NCI-H748 (cell line): ENCODE measurements around the gene KBTBD2.
A peak's percentile ranks its signal among the peaks of the same experiment; 100 is the strongest.
"Not testable (repeated sequence)": the region's sequence is repeated elsewhere in the genome, so short reads cannot be mapped to it uniquely, and the experiment has no call there.

Experiments used
- DNase-seq: peaks from one replicate; lab custom pipeline; 2025; ENCODE audit not compliant: unreplicated experiment; lab: John Stamatoyannopoulos, UW

The KBTBD2 gene

DNA sequence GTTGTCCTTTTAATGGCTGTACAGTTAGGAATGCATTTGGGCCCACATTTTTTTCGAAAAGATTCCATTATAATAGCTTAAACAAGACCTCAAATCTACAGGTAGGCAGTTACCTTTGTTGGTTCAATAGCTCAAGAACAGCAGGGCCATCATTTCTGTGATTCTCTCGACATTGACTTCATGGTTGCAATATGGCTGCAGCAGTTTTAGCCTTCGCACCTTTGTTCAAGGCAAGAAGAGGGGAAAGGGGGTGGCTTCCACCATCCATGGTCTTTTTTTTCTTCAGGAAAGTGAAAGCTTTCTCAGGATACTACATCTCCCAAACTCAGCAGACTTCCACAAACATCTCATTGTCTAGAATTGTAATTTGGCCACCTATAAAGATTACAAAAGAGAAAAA is 2.2 kb upstream of the KBTBD2 start:
- DNase-seq, result no peak

DNA sequence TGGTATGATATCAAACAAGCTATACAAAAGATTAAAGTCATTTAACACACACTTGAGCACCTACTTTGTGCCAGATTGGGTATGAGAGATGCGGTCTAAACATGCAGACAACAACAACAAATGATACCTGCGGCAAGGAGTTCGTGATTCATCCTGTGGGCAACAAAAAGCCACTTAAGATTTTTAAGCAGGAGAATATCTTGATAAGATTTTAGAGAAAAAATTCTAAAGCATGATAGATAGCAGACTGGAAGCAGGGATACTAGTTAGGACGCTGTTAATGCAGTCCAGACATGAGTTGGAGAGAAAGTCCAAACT is 1.6 kb upstream of the KBTBD2 start:
- DNase-seq, result no peak

DNA sequence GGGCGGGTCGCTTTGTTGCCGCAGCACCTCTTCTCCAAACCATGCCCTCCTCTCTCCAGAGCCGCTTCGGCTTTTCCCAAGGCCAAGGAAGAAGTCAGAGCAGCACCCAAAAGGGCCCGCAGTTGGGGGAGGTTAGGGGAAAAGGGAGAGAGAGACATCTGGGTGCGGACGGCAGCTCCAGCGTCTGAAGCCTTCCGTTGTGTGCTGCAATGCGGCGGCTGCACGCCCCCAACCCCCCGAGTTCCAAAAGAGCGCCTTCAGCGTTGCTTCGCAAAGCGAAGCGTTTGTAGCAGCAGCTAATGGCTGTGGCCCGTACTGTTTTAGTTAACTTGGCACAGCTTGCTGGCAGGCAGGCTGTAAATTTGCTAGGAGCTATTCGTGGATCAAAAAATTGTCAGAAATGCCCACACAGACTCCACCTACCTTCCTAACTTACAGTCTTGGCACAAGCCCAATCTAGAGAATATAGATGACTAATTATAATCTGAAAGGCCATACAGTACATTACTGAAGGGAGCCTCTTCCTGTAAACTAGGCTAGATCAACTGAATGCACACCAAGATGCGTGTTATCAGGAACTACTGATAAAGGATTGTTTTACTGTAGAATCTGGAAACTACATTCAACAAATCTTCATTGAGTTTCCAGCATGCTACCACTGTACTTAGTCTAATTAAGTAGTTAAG is 1.1 kb upstream of the KBTBD2 start:
- peak; percentile 65 for DNase-seq

DNA sequence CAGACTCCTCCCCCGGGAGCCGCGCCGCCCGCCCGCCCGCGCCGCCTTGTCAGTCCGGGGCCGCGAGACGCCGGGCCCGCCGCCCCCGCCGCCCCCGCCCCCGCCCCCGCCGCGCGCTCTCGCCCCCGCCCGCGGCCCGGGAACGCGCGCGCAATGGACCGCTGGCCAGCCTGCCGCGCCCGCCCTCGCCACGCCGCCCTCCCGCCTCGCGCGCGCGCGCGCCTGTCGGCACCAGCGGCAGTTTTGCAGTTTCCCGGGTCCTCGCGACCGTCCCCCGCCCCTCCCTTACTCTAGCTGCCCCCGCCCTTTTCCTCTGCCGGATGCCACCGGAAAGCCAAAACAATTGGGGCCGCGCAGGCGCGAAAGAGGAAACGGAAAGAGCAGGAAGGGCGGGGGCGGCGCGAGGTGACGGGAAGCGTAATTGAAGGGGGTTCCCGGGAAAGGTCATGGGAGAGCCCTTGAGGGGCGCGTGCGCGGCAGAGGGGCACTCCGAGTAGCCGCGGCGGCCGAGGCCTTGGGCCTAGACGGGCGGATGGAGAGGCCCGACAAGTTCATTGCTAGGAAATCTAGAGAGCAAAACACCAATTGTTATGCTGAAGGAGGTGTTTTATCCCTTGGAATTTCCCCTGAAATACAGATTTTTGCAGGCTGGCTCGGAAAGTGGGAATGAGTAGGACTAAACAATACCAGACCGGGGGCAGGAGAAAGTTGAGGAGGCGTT is 400 bp upstream of the KBTBD2 start:
- peak; percentile 98 for DNase-seq

DNA sequence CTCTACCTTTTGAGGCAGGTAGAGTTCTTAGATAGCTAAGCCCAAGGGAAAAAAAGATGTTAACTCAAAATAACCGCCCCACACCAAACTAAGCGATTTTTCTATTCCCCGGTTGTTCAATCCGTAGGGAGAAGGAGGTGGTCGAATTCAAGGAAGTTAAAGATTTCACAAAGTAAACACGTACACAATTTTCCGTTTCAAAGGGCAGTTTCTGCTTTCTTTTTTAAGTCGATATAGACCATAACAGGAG is 842 bp downstream of the KBTBD2 start:
- no peak for DNase-seq

DNA sequence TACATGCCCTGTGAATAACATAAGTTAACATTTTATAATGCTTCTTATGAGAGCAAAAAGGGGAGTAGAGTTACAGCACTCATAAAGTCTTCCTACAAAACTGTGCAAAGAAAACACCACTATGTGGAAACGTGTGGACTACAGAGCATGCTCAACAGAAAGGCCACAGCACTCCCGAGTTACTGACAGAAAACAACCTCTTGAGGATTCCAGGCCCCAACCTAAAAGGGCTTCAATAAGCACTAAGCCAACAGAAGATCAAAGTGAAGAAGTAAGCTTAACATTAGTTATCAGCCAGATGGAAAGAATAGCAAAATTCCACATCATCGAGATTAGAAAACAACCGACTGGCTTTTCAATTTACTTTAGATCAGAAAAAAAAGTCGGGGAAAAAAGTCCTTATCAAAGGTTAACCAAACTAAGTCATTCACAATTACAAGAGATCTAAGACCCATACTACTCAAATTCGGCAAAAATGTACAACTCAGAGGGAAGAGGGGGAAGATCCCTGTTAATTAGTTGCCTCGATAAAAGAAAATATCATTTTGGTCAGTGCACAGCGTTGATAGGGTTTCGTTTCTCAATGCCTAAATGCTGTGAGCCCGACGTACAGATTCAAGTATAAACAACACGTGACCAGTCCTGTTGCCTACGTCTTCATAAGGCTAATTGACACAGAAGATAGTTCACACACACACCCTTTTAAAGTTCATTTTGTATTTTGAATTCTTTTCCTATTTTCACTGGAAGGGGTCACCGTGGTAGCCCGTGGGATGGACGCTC is 1.4 kb downstream of the KBTBD2 start:
- peak; percentile 60 for DNase-seq

DNA sequence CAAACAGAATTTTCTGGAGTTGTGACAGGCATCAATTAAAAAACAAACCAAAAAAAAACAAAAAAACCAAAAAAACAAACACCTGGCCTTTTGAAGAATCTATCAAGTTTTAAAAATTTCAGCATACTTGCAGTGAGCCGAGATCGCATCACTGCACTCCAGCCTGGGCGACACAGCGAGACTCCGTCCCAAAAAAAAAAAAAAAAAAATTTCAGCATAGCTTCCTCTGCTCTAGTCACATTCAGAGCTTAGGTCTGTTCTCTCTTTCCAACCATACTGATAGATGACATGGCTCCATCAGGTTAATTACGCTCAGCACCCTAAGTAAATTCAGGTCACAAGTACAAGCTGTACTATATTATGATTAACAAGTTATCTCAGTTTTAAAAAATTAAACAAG is 3.1 kb downstream of the KBTBD2 start:
- DNase-seq, result no peak

DNA sequence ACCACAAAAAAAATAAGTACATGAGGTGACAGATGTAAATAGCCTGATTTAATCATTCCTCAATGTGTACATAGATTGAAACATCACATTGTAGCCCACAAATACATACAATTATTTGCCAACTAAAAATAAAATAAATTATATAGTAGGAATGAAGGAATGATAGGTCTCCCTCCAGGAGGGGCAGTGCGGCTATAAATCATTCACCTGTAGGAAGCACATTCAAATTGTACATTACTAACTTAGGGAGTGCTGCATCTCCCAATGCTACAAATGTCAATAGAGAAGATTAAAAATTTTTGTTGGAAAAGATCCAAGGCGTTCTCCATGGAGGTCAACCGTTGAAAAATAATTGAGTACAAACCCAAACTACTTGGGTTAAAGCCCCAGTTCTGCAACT is 4.2 kb downstream of the KBTBD2 start:
- DNase-seq, result no peak

DNA sequence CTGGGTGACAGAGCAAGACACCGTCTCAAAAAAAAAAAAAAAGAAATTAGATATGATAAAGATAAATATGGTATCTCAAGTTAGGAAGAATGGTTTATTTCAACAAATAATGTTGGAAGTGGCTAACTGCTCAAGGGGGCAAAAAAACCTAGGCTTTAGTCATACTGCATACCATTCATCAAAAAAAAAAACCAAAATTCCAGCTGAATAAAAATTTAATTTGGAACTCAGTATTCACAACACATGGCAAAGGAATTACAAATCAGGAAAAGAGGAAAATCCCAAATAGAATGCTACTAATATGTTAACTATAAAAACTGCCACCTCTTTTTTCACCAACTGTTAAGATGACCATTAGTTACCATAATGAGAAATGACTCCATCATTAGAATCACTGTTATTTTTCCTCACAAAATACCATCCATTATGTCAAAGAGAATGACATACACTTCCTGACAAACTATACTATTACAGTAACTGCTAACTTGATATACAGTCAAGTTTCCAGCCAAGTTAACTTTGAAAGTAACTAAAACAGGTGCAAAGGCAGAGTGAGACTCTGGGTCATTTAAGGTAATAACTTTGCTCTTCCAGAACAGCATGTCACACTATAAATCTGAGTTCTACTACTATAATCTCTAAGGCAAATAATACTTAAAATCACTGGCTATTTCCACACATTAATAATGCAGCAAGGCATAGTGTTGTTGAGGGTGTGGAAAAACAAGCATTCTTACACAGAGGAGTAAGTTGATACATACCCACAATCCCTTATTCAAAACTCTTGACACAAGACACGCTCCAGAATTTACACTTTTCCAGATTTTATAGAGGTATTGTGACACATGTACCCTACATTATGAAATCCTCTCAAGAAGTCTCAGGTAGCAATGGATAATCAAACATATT is 10.2 kb downstream of the KBTBD2 start:
- DNase-seq, result no peak

DNA sequence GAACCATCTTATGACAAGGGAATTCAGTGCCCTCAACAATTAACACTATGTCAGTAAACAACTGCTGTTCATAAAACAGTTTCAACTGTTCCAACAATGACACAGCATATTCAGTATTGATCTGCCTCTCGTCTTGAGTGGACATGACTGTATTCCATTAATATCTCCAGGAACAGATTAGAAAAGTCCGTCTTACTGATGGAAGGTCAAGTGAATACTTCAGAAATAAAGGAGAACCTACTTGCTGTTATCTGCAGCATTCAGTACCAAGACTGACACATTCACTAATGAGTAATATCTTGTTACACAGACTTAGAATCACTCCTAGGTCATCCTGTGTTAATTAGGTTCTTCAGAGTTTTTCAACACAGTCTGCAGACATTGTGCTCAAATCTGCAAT is 12.1 kb downstream of the KBTBD2 start:
- no peak for DNase-seq

DNA sequence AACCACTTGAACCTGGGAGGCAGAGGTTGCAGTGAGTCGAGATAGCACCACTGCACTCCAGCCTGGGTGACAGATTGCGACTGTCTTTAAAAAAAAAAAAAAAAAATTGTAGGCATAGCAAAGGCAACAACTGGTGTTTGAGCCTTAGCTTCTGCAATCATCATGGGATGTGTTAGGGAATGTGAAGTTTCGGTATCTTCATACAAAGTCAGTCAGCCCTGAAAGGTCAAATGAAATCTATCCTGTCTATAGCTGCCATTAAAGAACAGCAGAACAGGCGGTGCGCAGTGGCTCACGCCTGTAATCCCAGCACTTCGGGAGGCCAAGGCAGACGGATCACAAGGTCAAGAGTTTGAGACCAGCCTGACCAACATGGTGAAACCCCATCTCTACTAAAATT is 13.5 kb downstream of the KBTBD2 start:
- not testable (repeated sequence) for DNase-seq

DNA sequence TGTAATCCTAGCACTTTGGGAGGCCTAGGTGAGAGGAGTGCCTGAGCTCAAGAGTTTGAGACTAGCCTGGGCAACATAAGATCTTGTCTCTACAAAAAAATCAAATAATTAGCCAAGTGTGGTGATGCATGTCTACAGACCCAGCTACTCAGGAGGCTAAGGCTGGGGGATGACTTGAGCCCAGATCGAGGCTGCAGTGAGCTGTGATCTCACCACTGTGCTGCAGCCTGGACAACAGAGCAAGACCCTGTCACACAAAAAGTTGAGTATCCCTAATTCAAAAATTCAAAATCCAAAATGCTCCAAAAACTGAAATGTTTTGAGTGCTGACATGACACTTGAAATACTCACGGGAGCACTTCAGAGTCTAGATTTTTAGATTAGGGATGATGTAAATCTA is 19.1 kb downstream of the KBTBD2 start:
- DNase-seq, result no peak

DNA sequence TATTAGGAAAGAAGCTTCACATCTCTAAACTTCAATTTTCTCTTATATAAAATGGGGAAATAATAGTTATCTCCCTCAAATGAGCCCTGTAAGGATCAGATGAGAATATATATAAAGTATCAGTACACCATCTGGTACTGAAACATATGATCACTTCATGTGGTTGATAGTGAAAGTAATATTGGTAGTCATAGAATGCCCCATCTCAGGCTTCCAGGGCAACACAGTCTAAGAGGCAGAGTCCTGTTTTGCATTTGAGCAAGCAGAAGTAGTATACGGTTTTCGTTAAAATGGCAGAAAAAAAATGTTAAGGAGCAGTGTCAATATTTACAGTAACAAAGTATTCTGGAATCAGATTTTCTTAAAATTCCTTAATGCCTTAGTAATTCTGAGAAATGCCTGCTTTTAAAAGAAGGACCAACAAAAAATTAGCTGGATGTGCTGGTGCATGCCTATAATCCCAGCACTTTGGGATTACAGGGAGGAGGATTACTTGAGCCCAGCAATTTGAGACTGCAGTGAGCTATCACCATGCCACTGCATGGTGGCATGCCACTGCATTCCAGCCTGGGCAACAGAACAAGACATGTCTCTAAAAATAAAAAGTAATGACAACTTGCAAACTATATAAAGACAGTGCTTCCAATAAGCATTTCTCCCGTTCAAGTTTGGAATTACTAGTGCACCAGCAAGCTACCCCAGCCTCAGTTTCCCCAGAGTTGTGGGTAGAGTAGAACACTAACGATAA is 19.8 kb downstream of the KBTBD2 start:
- DNase-seq, result no peak

DNA sequence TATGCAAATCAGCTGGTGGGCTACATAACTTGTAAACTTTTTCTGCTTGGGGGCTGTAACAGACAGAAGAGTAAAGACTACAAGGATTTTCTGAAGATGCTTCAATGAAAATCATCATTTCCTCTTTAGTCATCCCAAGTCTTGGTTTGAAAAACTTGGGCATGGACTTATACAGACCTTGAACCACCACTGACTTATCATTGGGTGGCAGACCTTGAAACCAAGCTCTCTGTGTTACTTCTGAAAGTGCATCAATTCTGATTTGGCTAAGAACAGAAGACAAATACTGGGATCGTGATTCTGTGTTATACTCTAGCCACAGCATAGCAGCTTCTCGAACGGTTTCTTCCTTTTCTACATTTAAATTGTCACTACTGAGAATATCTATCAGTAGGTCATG is 21.3 kb downstream of the KBTBD2 start:
- DNase-seq, result no peak

DNA sequence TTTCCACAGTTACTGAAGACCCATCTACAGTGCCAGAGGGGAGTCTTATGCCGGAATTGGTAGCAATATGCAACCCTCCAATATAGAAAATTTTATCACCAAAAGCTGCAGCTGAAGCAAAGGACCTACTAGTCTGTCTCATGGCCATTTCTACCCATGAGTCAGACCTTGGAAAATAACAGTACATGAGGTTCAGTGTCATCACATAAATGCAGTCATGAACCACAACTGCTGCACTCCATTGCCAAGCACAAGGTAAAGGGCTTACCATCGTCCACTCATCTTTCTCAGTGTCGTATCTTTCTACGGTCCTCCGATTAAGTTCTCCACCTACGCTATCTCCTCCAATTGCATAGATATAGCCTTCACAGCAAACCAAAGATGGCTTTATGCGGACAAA is 21.8 kb downstream of the KBTBD2 start:
- no peak for DNase-seq

DNA sequence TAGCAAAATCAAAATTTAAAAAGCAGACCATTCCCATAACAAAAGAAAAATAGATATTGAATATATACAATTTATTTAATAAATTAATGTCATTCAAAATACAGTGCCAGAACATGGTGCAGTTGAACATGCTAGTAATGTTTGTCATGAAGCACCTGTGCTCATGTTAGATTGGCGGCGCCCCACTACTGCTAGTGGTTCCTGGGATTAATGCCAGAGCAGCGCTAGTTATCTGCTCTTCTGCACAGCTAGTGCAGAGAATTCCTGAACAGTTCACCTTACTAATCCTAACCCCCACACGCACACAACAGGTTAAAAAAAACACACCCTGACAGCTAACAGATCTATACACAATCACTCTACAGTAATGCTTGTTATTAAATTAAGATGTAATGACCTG is 23.4 kb downstream of the KBTBD2 start:
- DNase-seq, result no peak

DNA sequence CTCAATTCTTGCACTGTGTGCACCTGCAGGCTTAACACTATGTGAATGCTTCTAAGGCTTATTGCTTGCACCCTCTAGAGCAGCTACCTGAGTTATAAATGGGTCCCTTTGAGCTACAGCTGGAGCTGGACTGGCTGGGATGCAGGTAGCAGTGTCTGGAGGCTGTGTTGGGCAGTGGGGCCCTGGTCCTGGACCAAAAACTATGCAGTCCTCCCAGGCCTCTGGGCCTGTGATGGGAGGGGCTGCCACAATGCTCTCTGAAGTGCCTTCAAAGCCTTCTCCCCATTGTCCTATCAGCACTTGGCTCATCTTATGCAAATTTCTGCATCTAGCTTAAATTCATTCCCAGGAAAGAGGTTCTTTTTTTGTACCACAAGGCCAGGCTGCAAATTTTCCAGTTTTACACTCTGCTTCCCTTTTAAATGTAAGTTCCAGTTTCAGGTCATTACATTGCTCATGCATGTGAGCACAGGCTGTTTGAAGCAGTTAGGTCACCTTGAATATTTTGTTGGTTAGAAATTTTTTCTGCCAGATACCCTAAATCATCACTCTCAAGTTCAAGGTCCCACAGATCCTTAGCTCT is 26.0 kb downstream of the KBTBD2 start:
- no peak for DNase-seq

DNA sequence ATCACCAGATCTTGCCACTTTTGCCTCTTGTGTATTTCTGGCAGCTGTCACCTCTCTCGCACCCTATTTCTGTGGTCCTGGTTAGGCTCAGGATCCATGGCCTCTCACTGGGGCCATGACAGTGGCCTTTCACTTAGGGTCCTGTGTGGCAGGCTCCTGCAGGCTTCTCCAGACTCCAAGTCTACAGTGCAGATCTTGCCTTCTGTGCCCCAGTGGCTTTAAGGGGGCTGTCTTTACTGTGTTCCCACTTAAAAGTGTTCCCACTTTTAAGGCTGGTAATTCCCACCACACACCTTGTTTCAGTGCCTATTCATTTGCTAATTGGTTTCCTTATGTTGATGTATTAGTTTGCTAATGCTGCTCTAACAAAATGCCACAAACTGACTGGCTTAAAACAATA is 27.7 kb downstream of the KBTBD2 start:
- DNase-seq, result not testable (repeated sequence)

DNA sequence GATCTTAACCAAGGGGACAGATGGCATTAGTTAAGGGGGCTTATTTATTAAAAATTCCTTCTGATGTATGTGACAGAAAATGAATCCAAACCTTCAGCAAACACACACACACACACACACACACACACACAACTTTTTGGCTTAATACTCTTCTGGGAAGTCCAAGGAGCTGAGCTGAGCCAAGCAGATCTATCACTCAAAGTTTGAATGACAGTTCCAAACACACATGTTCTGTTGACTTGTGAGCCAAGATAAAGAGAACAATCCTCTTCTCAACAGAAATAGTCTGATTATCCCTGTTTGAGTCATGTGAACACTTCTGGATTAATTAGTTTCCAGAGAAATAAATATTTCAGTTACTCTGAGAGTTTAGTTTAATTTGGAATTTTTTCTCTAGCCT is 31.5 kb downstream of the KBTBD2 start:
- DNase-seq, result no peak

DNA sequence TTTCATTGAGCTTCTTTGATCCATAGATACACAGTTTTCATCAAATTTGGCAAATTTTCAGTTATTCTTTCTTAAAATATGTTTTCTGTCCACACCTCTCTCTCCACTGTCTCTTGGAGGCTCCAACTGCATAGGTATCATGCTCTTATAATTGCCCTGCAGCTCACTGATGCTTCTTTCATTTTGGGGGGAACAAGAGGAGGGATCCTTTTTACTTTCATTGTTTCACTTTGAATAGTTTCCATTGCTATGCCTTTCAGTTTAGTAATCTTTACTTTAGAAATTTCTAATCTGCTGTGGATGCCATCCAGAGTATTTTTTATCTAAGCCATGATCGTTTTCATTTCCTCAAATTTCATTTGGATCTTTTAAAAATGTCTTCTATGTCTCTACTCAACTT is 32.9 kb downstream of the KBTBD2 start:
- DNase-seq, result no peak
